ENCODE data around the gene ZNF12.
"Not testable (repeated sequence)": the region's sequence is repeated elsewhere in the genome, so short reads cannot be mapped to it uniquely, and the experiment has no call there.

ZNF12 gene

DNA sequence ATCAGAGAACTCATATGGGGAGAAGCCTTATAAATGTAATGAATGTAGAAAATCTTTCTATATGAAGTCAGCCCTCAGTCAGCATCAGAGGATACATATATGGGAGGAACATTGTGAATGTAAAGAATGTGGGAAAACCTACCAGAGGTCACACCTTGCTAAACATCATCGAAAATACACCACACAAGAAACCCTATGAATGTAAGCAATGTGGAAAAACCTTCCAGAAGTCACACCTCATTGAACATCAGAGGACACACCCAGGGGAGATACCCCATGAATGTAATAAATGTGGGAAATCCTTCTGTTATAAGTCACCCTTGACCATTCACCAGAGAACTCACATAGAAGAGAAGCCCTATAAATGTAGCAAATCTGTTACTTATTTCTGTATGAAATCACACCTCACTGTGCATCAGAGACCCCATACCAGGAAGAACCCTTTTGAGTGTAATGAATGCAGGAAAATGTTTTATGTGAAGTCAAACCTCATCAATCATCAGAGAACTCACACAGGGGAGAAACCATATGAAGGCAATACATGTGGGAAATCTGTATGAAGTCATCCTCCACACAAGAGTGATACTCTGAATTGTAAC, 30.8 kb downstream of the ZNF12 start:
- ChIA-PET CTCF (no interaction called here), POLR2A (no interaction called here)
- no peak for DNase-seq (ENCODE audit: extremely low spot score)
- no peak for TF ChIP-seq CTBP1 (IDR thresholded peaks at IDR 0.05; ENCODE audit: borderline replicate concordance)
- TF ChIP-seq L3MBTL2 (conservative IDR thresholded peaks at IDR 0.05) = no peak
- TF ChIP-seq FOXK2 (IDR thresholded peaks at IDR 0.05) = no peak
- TF ChIP-seq FOXA1 (IDR thresholded peaks at IDR 0.05) = no peak

DNA sequence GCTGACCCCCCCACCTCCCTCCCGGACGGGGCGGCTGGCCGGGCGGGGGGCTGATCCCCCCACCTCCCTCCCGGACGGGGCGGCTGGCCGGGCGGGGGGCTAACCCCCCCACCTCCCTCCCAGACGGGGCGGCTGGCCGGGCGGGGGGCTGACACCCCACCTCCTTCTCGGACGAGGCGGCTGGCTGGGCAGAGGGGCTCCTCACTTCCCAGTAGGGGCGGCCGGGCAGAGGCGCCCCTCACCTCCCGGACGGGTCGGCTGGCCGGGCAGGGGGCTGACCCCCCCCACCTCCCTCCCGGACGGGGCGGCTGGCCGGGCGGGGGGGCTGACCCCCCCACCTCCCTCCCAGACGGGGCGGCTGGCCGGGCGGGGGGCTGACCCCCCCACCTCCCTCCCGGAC, 35.9 kb downstream of the ZNF12 start:
- DNase-seq (ENCODE audit: extremely low spot score); POLR2A ChIA-PET; CTCF ChIA-PET: not testable (repeated sequence)

DNA sequence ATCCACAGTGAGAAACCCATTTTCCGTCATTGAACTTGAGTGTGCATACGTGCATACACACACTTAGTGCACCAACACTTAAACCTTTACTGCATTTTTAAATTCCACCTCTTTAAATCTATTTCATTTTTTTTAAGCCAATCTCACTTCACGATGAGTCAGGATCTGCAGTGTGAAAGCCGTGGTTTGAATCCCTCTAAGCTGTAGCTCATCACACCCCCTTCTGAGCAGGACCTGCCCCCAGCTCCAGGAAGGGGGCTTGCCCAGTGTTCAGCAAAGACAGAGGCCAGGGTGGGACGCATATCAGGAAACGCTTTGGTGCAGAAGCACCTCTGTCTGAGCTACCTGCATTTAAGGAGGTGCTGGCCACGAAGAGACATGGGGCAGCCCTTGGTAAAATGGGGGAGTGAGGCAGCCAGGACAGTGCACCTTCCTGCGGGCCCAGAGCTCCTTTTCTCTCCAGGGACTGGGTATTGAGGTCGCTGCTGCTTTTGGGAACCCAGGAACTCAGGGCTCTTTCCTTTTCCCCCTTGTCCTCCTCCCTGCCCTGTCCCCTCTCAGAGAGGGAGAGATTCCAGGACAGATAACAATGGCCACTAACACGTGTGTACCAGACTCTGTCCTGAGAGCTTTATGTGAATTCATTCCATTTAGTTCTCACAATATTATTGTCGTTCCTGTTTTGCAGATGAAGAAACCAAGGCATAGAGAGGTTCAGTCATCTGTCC, 48.0 kb downstream of the ZNF12 start:
- ChIA-PET POLR2A (no interaction called here), CTCF (no interaction called here)
- TF ChIP-seq FOXK2 (IDR thresholded peaks at IDR 0.05) (no peak), ARNT (IDR thresholded peaks at IDR 0.05) (no peak), L3MBTL2 (conservative IDR thresholded peaks at IDR 0.05) (no peak), BHLHE40 (IDR thresholded peaks at IDR 0.05; ENCODE audit: borderline replicate concordance) (no peak), FOXM1 (IDR thresholded peaks at IDR 0.05; ENCODE audit: borderline replicate concordance) (no peak)
- TF ChIP-seq, protein P1, sequence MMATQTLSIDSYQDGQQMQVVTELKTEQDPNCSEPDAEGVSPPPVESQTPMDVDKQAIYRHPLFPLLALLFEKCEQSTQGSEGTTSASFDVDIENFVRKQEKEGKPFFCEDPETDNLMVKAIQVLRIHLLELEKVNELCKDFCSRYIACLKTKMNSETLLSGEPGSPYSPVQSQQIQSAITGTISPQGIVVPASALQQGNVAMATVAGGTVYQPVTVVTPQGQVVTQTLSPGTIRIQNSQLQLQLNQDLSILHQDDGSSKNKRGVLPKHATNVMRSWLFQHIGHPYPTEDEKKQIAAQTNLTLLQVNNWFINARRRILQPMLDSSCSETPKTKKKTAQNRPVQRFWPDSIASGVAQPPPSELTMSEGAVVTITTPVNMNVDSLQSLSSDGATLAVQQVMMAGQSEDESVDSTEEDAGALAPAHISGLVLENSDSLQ (IDR thresholded peaks at IDR 0.05) = no peak
- DNase-seq (ENCODE audit: extremely low spot score) = no peak

DNA sequence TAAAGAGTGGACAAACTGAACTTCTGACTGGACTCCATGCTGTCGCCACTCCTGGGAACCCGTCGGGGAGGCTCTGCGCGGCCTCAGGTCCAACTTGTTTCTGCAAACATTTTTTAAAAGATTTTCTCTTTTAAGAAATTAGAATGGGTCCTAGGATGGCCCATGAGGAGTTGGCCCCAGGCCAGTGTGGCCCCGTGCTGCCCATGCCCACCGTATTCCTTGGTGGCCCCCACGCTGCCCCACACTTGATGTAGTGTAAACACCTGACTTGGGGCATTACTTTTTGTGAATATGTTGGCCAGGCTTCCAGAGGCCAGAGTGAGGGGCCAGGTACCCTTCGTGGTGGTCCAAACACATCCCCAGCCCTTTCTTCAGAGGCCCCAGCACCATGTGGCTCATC, 50.3 kb downstream of the ZNF12 start:
- ChIA-PET CTCF (no interaction called here), POLR2A (no interaction called here)
- TF ChIP-seq ARNT (IDR thresholded peaks at IDR 0.05) = no peak
- no peak for TF ChIP-seq BHLHE40 (IDR thresholded peaks at IDR 0.05; ENCODE audit: borderline replicate concordance)
- no peak for TF ChIP-seq ZNF384 (IDR thresholded peaks at IDR 0.05)
- TF ChIP-seq L3MBTL2 (conservative IDR thresholded peaks at IDR 0.05) = no peak
- no peak for TF ChIP-seq FOXK2 (IDR thresholded peaks at IDR 0.05)
- TF ChIP-seq TARDBP (IDR thresholded peaks at IDR 0.05) = no peak
- no peak for TF ChIP-seq FOXA1 (IDR thresholded peaks at IDR 0.05)
- no peak for TF ChIP-seq NFRKB (IDR thresholded peaks at IDR 0.05)
- TF ChIP-seq CTBP1 (IDR thresholded peaks at IDR 0.05; ENCODE audit: borderline replicate concordance) = no peak
- TF ChIP-seq, protein P1 (IDR thresholded peaks at IDR 0.05) = no peak
- no peak for TF ChIP-seq SUZ12 (IDR thresholded peaks at IDR 0.05)
- no peak for TF ChIP-seq ELF4 (IDR thresholded peaks at IDR 0.05)
- TF ChIP-seq LEF1 (IDR thresholded peaks at IDR 0.05; ENCODE audit: borderline replicate concordance) = no peak
- no peak for TF ChIP-seq FOXM1 (IDR thresholded peaks at IDR 0.05; ENCODE audit: borderline replicate concordance)
- TF ChIP-seq HDGF (IDR thresholded peaks at IDR 0.05; ENCODE audit: borderline replicate concordance) = no peak
- no peak for TF ChIP-seq SP1 (IDR thresholded peaks at IDR 0.05)
- no peak for DNase-seq (ENCODE audit: extremely low spot score)

DNA sequence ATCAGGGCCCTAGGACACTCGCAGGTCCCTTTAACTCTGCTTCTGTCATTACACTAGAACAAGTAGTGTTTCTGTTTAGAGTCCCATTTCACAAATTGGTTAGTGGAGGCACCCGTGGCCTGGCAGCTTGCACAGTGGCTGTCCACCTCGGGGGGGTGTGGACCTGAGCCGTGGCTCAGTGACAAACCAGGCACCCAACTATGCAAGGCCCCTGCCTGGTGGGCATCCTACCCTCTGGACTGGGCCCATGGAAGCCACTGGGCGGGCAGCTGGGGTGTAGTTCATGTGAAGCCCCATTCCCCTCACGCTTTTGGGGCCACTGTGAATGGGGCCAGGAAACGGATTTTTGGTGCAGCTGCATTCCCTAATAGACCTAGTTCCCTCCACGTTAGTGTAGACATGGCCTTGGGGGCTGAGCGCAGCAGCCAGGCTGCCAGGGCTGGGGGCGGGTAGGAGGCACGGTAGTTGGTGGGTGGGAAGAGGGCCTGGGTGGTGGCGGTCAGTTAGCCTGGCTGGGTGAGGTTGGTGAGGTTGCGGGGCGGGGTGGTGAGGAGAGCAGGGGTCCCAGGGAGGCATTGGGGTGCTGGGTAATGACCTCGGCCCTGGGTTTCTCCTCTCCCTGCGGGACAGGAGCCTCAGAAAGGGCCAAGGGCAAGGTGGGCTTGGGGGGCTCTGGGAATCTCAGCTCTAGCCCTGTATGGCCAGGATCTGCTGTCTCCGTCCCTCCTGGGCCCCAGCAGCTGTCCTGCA, 50.9 kb downstream of the ZNF12 start:
- CTCF ChIA-PET = no interaction called here
- no peak for DNase-seq (ENCODE audit: extremely low spot score)
- POLR2A ChIA-PET = no interaction called here
- TF ChIP-seq TARDBP (IDR thresholded peaks at IDR 0.05) (no peak), CTBP1 (IDR thresholded peaks at IDR 0.05; ENCODE audit: borderline replicate concordance) (no peak), SP1 (IDR thresholded peaks at IDR 0.05) (no peak), ZNF384 (IDR thresholded peaks at IDR 0.05) (no peak), LEF1 (IDR thresholded peaks at IDR 0.05; ENCODE audit: borderline replicate concordance) (no peak)

DNA sequence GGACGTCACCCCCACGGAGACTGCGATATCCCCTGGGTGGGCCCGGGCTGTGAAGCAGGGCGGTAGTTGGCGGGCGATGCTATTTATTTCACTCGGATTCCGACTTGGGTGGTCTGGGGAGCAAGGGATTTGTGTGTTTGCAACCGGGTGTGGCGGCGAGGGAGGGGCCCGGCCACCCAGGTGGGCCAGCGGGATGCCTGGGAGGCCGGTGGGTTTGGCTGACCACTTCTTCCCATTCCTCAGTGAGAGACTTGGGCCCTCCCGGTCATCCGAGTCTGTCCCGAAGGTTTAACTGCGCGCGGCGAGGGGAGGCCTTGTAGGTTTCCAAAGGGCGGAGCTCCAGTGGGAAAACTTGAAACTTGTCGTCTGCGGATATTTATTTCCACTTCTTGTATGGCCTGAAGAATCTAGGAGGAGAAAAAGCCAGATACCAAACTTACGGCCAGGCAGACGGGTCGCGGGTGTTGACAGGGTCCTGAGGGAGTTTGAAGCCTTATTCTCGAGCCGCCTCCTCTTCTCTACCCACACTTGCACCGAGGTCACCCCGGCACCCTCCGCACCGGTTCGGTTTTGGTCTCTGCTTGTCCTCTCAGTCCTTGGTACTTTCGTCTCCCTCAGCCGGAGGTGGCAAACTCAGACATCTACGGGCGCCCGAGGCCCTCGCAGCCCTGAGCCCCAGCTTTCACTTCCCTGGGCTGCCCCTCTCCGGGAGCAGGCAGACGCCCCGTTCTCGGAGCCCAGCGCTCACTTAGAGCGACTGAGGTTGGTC, 51.7 kb downstream of the ZNF12 start:
- TF ChIP-seq ELF4 (IDR thresholded peaks at IDR 0.05) (no peak), FOXA1 (IDR thresholded peaks at IDR 0.05) (no peak), ARNT (IDR thresholded peaks at IDR 0.05) (no peak), CTBP1 (IDR thresholded peaks at IDR 0.05; ENCODE audit: borderline replicate concordance) (no peak), LEF1 (IDR thresholded peaks at IDR 0.05; ENCODE audit: borderline replicate concordance) (no peak), ZNF384 (IDR thresholded peaks at IDR 0.05) (no peak)

More for the DNA sequence above, 51.7 kb downstream of the ZNF12 start:
- ChIA-PET CTCF (no interaction called here), POLR2A (no interaction called here)
- DNase-seq (ENCODE audit: extremely low spot score) = no peak
